Prostate gland (tissue), 2 donors: ENCODE results near the gene FLVCR2. TPM values are rescaled to one million over a fixed set of nuclear protein-coding genes. Genes with fewer than 3 reads are reported as not detected.

ENCODE experiments used
- DNase-seq: peaks from one replicate; pipeline ENCODE4 v3.0.0-alpha.2; 2019; ENCODE audit warnings: low spot score
- H3K27ac ChIP-seq, 2 donors: fragments of 200-600 bp; sonication (generic); 2 replicates each; pipeline ENCODE4 v1.5.1; 2017 to 2019
- H3K27me3 ChIP-seq: fragments of 200-600 bp; sonication (generic); replicated peaks from 2 replicates; pipeline ENCODE4 v1.5.1; 2019; ENCODE audit not compliant: insufficient read depth
- H3K36me3 ChIP-seq, 2 donors: fragments of 200-600 bp; sonication (generic); 1 replicate in 1 of 2; 2 replicates in 1 of 2; pipeline versions ENCODE4 v1.5.1 to v1.8.1; 2017 to 2019
- H3K4me1 ChIP-seq: fragments of 200-600 bp; sonication (generic); replicated peaks from 2 replicates; pipeline ENCODE4 v1.5.1; 2019
- H3K4me3 ChIP-seq, 2 donors: fragments of 200-600 bp; sonication (generic); 2 replicates each; pipeline ENCODE4 v1.5.1; 2017 to 2019
- H3K9me3 ChIP-seq: fragments of 200-600 bp; sonication (generic); 2 replicates; pipeline ENCODE4 v1.5.1; 2017
- POLR2A ChIP-seq: fragments of 450-650 bp; IDR thresholded peaks from one replicate; pipeline ENCODE4 v1.6.1; 2016; ENCODE audit warnings: antibody characterized with exemption, mild to moderate bottlenecking
- POLR2AphosphoS5 ChIP-seq: sonication (generic); formaldehyde crosslinking; IDR thresholded peaks from one replicate; pipeline ENCODE4 v1.6.1; 2017; ENCODE audit warnings: antibody characterized with exemption
- WGBS: methylation state at CpG from one replicate; pipeline ENCODE4 v1.1.5; 2018; 5-methylcytosine and 5-hydroxymethylcytosine counted together
- intact Hi-C: fragments of 100-400 bp; cut with DNase I; formaldehyde crosslinking; loops from one replicate; pipeline ENCODE4 v1.14.2; 2022
- total RNA-seq, 2 donors: library from RNA; depleted of rRNA; stranded (reverse); fragments of >200 nt; gene quantifications; one replicate each; pipeline ENCODE4 v1.1.0, GENCODE V29; 2016
- TF ChIP-seq, protein P1 (sequence below), 4 experiments: fragments of 200-600 bp in 2 of 4; fragments of 450-650 bp in 2 of 4; sonication (generic) in 2 of 4; IDR thresholded peaks; 1 replicate in 3 of 4; 2 replicates in 1 of 4; pipeline ENCODE4 v1.5.1; 2016 to 2019; ENCODE audit warnings: antibody characterized with exemption in 4 of 4, mild to moderate bottlenecking in 2 of 4, moderate library complexity in 2 of 4

Gene FLVCR2
- total RNA-seq, 2 donors from 2014 or later = 3.1 to 22.2 TPM

DNA sequence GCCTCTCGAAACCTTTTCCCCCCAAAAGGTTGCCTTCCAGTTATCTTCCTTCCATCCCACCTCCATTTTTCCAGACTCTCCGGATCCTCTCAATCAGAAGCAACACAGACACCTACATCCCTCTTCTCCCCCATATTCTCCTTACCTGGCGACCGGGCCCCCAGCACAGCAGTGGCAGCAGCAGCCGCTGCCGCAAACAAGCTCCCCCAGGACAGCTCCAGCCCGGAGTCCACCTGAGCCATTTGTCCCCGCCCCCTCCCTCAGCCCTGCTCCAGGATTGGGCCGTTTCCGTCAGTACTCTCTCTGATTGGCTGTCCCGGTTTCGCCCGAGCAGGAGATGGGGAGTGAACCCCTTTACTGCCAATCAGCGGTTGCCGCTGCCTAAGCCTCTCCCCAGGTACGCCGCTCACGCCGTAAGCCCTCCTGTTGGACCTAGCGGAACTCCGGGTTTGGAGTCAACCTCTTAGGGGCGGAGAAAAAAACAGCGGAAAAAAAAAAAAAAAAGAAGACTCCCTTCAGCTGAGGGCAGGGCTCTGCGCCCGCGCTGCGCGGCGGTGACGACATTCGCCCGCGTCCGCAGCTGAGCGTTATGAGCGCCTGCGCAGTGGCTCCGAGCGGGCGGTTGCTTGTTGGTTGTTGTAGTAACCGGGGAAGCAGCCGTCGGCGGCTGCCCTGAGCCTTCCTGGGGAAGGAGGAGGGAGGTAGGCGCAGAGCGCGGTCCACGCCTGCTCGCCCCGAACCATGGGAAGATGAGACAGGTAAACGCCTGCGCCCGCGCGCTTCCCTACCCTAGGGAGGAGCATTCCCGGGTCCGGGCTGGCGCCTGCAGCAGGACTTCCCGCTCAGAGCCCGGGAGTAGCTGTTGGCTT, 82.4 kb downstream of the FLVCR2 start, which contains the start of the genes ERG28 and TTLL5:
Gene ERG28 (minus strand): TSS at position 247 of the 869 bp plus-strand sequence. CDS start 3,374 bp downstream, outside the sequence.
Gene TTLL5 (plus strand): TSS at position 617 of the 869 bp plus-strand sequence. CDS start 1,904 bp downstream, outside the sequence.
- no peaks in the 10 kb centered on the region for H3K27me3 ChIP-seq
- H3K9me3 ChIP-seq = no peaks in the 10 kb centered on the region
- H3K27ac ChIP-seq = peak within 1 kb of the TSS; percentile 69 to 85
- under 1% methylated on average over 60 of the region's 60 CpGs for WGBS
- H3K36me3 ChIP-seq = no peaks in the 10 kb centered on the region
- no peaks in the 10 kb centered on the region for H3K4me1 ChIP-seq
- intact Hi-C loops = no loop called here
- peak; percentile 98 for DNase-seq
- peak within 1 kb of the TSS; percentile 56 to 88 for H3K4me3 ChIP-seq
- TF ChIP-seq POLR2A (peak; percentile 88), POLR2AphosphoS5 (peak; percentile 93)
- TF ChIP-seq, protein P1, sequence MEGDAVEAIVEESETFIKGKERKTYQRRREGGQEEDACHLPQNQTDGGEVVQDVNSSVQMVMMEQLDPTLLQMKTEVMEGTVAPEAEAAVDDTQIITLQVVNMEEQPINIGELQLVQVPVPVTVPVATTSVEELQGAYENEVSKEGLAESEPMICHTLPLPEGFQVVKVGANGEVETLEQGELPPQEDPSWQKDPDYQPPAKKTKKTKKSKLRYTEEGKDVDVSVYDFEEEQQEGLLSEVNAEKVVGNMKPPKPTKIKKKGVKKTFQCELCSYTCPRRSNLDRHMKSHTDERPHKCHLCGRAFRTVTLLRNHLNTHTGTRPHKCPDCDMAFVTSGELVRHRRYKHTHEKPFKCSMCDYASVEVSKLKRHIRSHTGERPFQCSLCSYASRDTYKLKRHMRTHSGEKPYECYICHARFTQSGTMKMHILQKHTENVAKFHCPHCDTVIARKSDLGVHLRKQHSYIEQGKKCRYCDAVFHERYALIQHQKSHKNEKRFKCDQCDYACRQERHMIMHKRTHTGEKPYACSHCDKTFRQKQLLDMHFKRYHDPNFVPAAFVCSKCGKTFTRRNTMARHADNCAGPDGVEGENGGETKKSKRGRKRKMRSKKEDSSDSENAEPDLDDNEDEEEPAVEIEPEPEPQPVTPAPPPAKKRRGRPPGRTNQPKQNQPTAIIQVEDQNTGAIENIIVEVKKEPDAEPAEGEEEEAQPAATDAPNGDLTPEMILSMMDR (IDR thresholded peaks at IDR 0.05) = peak in 1 of 4 experiments; percentile 5

DNA sequence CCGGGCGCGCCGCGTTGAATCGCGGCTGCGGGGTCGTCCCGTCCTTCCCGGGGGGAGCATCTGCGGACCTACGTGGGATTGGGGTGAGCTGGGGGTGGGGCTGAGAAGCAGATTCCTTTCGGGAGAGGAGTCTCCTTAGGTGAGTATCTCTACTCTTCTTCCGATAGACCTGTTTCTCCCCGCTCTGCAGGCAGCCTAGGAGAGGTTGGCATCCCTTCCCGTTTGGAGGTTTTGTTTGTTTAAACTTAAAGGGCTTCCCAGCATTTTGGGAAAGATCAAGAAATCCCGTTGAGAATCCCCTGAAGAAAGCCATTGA, 83.0 kb downstream of the FLVCR2 start:
- Histone ChIP-seq H3K27me3 (no peaks in the 10 kb centered on the region), H3K27ac (peak overlapping the region; percentile 69 to 85), H3K9me3 (no peaks in the 10 kb centered on the region), H3K36me3 (no peaks in the 10 kb centered on the region), H3K4me1 (no peaks in the 10 kb centered on the region), H3K4me3 (peak overlapping the region; percentile 56 to 88)
- DNase-seq = no peak
- TF ChIP-seq, protein P1 (IDR thresholded peaks at IDR 0.05) = no peak
- TF ChIP-seq POLR2AphosphoS5 = no peak
- TF ChIP-seq POLR2A = no peak
- 0% methylated on average over 18 of the region's 18 CpGs for WGBS
- intact Hi-C loops = no loop called here

DNA sequence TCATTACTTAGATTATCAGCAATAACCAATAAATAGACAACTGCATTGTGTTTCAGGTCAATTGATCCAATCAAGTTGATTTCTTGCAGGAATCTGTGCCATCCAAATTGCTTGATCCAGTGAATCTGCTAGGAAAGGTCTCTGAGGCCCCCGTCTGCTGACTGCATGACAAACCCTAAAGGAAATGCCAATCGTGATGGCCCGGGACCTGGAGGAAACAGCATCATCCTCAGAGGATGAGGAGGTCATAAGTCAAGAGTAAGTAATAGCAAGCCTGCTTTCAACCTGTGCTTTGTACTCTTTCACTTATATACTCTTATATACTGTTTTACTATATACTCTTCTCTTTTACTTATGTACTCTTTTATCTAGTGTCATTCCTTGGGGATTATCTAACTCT, 84.5 kb downstream of the FLVCR2 start:
- no peak for TF ChIP-seq POLR2AphosphoS5
- TF ChIP-seq POLR2A = no peak
- TF ChIP-seq, protein P1 (IDR thresholded peaks at IDR 0.05) = no peak
- DNase-seq = no peak
- H3K36me3 ChIP-seq = no peaks in the 10 kb centered on the region
- intact Hi-C loops = no loop called here
- H3K27ac ChIP-seq = no peak overlapping the region
- WGBS = 70% methylated on average over 3 of the region's 3 CpGs
- no peaks in the 10 kb centered on the region for H3K9me3 ChIP-seq
- H3K27me3 ChIP-seq = no peaks in the 10 kb centered on the region
- H3K4me3 ChIP-seq = no peak overlapping the region
- no peaks in the 10 kb centered on the region for H3K4me1 ChIP-seq

DNA sequence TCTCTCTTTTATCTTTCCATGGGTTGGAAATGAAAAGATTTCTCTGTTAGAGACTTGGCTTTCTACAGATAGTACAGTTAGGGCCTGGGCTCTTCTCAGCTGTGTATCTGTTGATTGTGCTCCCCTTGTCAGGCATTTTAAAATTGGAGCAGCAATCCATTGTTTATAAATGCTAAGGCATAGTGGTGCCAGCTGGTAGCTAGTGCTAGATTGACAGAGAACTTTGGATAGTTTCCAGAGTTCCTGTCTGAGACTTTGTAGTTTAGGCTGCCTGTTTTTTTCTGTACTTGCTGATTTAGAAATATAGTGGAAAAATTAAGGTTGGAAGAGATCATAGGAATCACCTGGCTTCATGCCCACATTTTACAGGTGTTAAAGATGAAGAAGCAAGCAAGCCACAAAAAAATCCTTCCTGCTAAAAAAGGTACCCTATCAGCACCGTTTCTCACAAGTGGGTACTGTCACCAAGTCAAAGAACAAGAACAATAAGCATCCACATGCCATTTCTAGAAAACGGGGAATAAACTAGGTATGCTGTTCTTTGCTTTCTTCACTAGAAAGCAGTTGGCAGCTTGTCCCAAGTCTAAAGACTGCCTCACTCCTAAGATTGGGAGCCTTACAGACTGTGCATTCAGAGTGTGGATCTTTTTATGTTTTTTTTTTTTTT, 88.8 kb downstream of the FLVCR2 start:
- no peaks in the 10 kb centered on the region for H3K9me3 ChIP-seq
- no peak overlapping the region for H3K27ac ChIP-seq
- no peaks in the 10 kb centered on the region for H3K27me3 ChIP-seq
- no peak for DNase-seq
- WGBS = 70% methylated on average over 2 of the region's 2 CpGs
- TF ChIP-seq POLR2A (no peak), POLR2AphosphoS5 (no peak)
- TF ChIP-seq, protein P1 (IDR thresholded peaks at IDR 0.05) = no peak
- intact Hi-C loops = no loop called here
- no peaks in the 10 kb centered on the region for H3K4me1 ChIP-seq
- no peak overlapping the region for H3K4me3 ChIP-seq
- H3K36me3 ChIP-seq = no peaks in the 10 kb centered on the region
